ENCODE results near the gene KIF26A.

DNA sequence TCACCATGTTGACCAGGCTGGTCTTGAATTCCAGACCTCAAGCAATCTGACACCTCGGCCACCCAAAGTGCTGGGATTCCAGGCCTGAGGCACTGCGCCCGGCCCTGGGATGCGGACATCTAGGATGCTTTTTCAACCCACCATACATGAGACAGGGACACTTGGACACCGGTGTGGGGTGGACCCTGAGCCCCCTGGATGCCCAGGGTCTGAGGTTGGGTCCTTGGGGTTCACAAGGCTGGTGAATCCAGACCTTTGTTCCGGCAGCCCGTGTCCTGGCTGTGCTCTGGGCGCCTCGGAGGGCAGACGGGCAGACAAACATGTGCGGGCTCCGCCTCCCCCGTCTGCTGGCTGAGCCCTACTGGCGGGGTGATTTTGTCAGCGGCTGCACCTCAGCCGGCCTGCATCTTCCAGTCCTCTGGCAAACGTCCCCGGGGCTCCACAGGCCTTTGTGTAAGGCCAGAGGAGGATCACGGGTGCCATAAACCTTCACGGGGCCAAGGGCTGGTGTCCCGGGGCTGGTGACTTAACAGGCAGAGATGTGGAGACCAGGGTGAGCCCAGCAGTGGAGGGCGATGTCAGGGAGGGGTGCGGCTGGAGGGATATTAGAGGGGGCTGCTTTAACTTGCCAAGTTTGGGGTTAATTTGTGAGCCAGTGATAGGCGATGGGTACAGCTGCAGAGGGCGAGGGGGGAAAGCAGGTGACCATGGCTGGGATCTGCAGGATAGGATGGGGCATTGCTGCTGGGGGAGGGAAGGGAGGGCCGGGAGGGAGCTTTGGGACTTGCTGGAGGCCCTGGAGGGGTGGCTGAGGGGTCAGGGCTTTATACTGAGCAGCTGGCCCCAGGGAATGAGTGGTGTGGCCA lies 47.1 kb upstream of the KIF26A start:
- no peak for TF ChIP-seq POLR2A (IDR thresholded peaks at IDR 0.05)
- TF ChIP-seq, protein P1, sequence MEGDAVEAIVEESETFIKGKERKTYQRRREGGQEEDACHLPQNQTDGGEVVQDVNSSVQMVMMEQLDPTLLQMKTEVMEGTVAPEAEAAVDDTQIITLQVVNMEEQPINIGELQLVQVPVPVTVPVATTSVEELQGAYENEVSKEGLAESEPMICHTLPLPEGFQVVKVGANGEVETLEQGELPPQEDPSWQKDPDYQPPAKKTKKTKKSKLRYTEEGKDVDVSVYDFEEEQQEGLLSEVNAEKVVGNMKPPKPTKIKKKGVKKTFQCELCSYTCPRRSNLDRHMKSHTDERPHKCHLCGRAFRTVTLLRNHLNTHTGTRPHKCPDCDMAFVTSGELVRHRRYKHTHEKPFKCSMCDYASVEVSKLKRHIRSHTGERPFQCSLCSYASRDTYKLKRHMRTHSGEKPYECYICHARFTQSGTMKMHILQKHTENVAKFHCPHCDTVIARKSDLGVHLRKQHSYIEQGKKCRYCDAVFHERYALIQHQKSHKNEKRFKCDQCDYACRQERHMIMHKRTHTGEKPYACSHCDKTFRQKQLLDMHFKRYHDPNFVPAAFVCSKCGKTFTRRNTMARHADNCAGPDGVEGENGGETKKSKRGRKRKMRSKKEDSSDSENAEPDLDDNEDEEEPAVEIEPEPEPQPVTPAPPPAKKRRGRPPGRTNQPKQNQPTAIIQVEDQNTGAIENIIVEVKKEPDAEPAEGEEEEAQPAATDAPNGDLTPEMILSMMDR (IDR thresholded peaks at IDR 0.05 in 8 of 11, conservative IDR thresholded peaks at IDR 0.05 in 3 of 11): no peak
